Prostate gland (tissue), 2 donors: ENCODE data around the gene ADAMTSL1. TPM values are rescaled to one million over a fixed set of nuclear protein-coding genes. Genes with fewer than 3 reads are reported as not detected.

ENCODE experiments used
- DNase-seq: peaks from one replicate; pipeline ENCODE4 v3.0.0-alpha.2; 2019; ENCODE audit warnings: low spot score
- H3K27ac ChIP-seq, 2 donors: fragments of 200-600 bp; sonication (generic); 2 replicates each; pipeline ENCODE4 v1.5.1; 2017 to 2019
- H3K27me3 ChIP-seq: fragments of 200-600 bp; sonication (generic); replicated peaks from 2 replicates; pipeline ENCODE4 v1.5.1; 2019; ENCODE audit not compliant: insufficient read depth
- H3K36me3 ChIP-seq, 2 donors: fragments of 200-600 bp; sonication (generic); 1 replicate in 1 of 2; 2 replicates in 1 of 2; pipeline versions ENCODE4 v1.5.1 to v1.8.1; 2017 to 2019
- H3K4me1 ChIP-seq: fragments of 200-600 bp; sonication (generic); replicated peaks from 2 replicates; pipeline ENCODE4 v1.5.1; 2019
- H3K4me3 ChIP-seq, 2 donors: fragments of 200-600 bp; sonication (generic); 2 replicates each; pipeline ENCODE4 v1.5.1; 2017 to 2019
- H3K9me3 ChIP-seq: fragments of 200-600 bp; sonication (generic); 2 replicates; pipeline ENCODE4 v1.5.1; 2017
- CTCF ChIP-seq, 4 experiments: fragments of 200-600 bp in 2 of 4; fragments of 450-650 bp in 2 of 4; sonication (generic) in 2 of 4; IDR thresholded peaks; 1 replicate in 3 of 4; 2 replicates in 1 of 4; pipeline ENCODE4 v1.5.1; 2016 to 2019; ENCODE audit warnings: antibody characterized with exemption in 4 of 4, mild to moderate bottlenecking in 2 of 4, moderate library complexity in 2 of 4
- POLR2A ChIP-seq: fragments of 450-650 bp; IDR thresholded peaks from one replicate; pipeline ENCODE4 v1.6.1; 2016; ENCODE audit warnings: antibody characterized with exemption, mild to moderate bottlenecking
- POLR2AphosphoS5 ChIP-seq: sonication (generic); formaldehyde crosslinking; IDR thresholded peaks from one replicate; pipeline ENCODE4 v1.6.1; 2017; ENCODE audit warnings: antibody characterized with exemption
- WGBS: methylation state at CpG from one replicate; pipeline ENCODE4 v1.1.5; 2018; 5-methylcytosine and 5-hydroxymethylcytosine counted together
- intact Hi-C: fragments of 100-400 bp; cut with DNase I; formaldehyde crosslinking; loops from one replicate; pipeline ENCODE4 v1.14.2; 2022
- total RNA-seq, 2 donors: library from RNA; depleted of rRNA; stranded (reverse); fragments of >200 nt; gene quantifications; one replicate each; pipeline ENCODE4 v1.1.0, GENCODE V29; 2016

The ADAMTSL1 gene
- total RNA-seq, 2 donors from 2014 or later, result 9.8 to 18.1 TPM

GRCh38 chr9:18472841-18473251 is 1.1 kb upstream of the ADAMTSL1 start:
- Histone ChIP-seq H3K27ac (no peak overlapping the region), H3K9me3 (no peaks in the 10 kb centered on the region), H3K27me3 (no peaks in the 10 kb centered on the region), H3K4me1 (no peaks in the 10 kb centered on the region), H3K4me3 (no peak overlapping the region), H3K36me3 (no peaks in the 10 kb centered on the region)
- 70% methylated on average over 4 of the region's 4 CpGs for WGBS
- TF ChIP-seq POLR2AphosphoS5 (no peak), CTCF (IDR thresholded peaks at IDR 0.05) (no peak), POLR2A (no peak)
- intact Hi-C loops, result no loop called here
- no peak for DNase-seq

- no peak for TF ChIP-seq POLR2AphosphoS5
- TF ChIP-seq POLR2A, result no peak
- no peak for TF ChIP-seq CTCF (IDR thresholded peaks at IDR 0.05)
- Histone ChIP-seq H3K36me3 (no peaks in the 10 kb centered on the region), H3K4me1 (no peaks in the 10 kb centered on the region), H3K27me3 (no peaks in the 10 kb centered on the region), H3K4me3 (no peak overlapping the region), H3K9me3 (no peaks in the 10 kb centered on the region), H3K27ac (no peak overlapping the region)
- DNase-seq, result no peak
- WGBS, result 20% methylated on average over 4 of the region's 4 CpGs
- intact Hi-C loops, result no loop called here
These were observed 830 bp downstream of the ADAMTSL1 start for GRCh38 chr9:18474783-18475182.

GRCh38 chr9:18477121-18477660 is 3.2 kb downstream of the ADAMTSL1 start:
- no peak for DNase-seq
- no peaks in the 10 kb centered on the region for H3K36me3 ChIP-seq
- 78% methylated on average over 5 of the region's 5 CpGs for WGBS
- TF ChIP-seq POLR2AphosphoS5 (no peak), POLR2A (no peak), CTCF (IDR thresholded peaks at IDR 0.05) (no peak)
- intact Hi-C loops, result no loop called here
- no peaks in the 10 kb centered on the region for H3K9me3 ChIP-seq
- H3K4me3 ChIP-seq, result no peak overlapping the region
- no peaks in the 10 kb centered on the region for H3K27me3 ChIP-seq
- no peak overlapping the region for H3K27ac ChIP-seq
- H3K4me1 ChIP-seq, result no peaks in the 10 kb centered on the region

- no peak for DNase-seq
- H3K27ac ChIP-seq, result no peak overlapping the region
- H3K27me3 ChIP-seq, result no peaks in the 10 kb centered on the region
- no peaks in the 10 kb centered on the region for H3K9me3 ChIP-seq
- H3K4me3 ChIP-seq, result no peak overlapping the region
- intact Hi-C loops, result no loop called here
- TF ChIP-seq POLR2A (no peak), POLR2AphosphoS5 (no peak), CTCF (IDR thresholded peaks at IDR 0.05) (no peak)
- H3K36me3 ChIP-seq, result no peaks in the 10 kb centered on the region
- no peaks in the 10 kb centered on the region for H3K4me1 ChIP-seq
These were observed 3.8 kb downstream of the ADAMTSL1 start for GRCh38 chr9:18477719-18478118.

- Histone ChIP-seq H3K36me3 (no peaks in the 10 kb centered on the region), H3K4me1 (no peaks in the 10 kb centered on the region), H3K4me3 (no peak overlapping the region), H3K9me3 (no peaks in the 10 kb centered on the region), H3K27me3 (no peaks in the 10 kb centered on the region), H3K27ac (no peak overlapping the region)
- 90% methylated on average over 7 of the region's 7 CpGs for WGBS
- no peak for DNase-seq
- intact Hi-C loops, result no loop called here
- TF ChIP-seq POLR2AphosphoS5 (no peak), CTCF (IDR thresholded peaks at IDR 0.05) (no peak), POLR2A (no peak)
These were observed 4.8 kb downstream of the ADAMTSL1 start for GRCh38 chr9:18478501-18479361.
